SHP77 (cell line): Measurements from ENCODE around the gene NCDN.
"Not testable (repeated sequence)": the region's sequence is repeated elsewhere in the genome, so short reads cannot be mapped to it uniquely, and the experiment has no call there.

Experiments used
- DNase-seq, 2 experiments: peaks; one replicate each; lab custom pipeline; 2025; lab: John Stamatoyannopoulos, UW

The NCDN gene

DNA sequence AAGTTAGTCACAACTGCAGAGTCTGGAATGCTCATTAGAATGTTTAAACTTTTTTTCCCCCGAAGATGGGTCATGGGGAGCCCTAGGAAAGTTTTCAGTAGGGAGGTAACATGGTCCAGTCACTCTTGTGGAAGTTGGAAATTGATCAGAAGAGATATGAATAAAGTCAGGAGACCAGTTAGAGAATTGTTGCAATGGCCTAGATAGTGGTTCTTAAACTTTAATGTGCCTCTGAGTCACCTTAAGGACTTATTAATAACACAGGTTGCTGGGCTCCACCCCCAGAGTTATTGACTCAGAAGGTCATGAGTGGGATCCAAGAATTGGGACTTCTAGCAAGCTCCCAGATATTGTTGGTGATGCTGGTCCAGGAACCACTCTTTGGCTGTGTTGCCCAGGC, 12.3 kb downstream of the NCDN start:
- no peak for DNase-seq

DNA sequence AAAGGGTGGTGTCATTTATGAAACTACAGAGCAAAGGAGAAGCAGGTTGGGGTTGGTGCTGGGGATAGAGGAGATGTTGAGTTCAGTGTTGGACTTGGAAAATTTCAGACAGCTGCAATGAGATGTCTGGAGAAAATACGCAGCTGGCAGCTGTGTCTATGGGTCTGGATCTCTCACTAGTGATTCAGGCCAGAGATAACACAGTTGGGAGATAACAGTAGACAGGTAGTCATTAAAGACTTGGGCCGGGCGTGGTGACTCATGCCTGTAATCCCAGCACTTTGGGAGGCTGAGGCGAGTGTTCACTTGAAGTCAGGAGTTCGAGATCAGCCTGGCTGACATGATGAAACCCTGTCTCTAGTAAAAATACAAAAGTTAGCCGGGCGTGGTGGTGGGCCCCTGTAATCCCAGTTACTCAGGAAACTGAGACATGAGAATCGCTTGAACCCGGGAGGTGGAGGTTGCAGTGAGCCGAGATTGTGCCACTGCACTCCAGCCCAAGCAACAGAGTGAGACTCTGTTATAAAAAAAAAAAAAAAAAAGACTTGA, 13.1 kb downstream of the NCDN start:
- no peak for DNase-seq

DNA sequence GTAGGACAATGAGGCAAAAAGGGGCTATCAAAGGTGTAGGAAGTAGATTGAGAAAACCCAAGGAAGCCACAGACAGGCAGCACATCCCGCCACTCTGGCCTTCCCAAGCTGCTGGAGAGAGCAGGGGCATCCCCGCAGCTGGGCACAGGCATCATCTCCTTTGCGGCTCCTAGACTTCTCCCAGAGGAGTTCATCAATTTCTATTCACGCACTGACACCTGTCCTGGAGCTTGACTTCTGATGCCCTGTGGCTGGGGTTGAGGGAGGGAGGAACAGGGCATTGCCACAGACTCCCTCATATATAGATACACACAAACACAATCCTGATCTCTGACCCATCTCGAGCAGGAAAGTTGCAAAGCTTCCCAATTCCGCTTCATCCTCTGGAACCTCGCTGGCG, 13.7 kb downstream of the NCDN start:
- DNase-seq, result no peak

DNA sequence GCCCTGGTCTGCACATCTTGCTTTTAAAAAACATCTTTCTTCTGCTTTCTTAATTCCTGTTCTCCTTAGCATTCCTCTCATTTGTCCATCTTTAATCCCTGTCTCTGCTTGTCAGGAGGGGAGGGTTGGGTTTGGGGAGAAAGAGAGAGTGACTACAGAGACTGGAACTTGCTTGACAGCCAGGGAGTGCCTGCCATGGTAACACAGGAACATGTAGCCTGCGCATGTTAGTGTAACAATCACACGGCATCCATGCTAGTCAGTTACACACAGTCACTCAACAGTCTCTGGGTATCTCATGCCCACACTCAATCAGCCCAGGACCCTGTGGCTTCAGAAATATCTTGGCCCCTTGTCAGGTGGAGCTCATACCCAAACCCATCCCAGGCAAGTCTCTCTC, 14.7 kb downstream of the NCDN start:
- no peak for DNase-seq

DNA sequence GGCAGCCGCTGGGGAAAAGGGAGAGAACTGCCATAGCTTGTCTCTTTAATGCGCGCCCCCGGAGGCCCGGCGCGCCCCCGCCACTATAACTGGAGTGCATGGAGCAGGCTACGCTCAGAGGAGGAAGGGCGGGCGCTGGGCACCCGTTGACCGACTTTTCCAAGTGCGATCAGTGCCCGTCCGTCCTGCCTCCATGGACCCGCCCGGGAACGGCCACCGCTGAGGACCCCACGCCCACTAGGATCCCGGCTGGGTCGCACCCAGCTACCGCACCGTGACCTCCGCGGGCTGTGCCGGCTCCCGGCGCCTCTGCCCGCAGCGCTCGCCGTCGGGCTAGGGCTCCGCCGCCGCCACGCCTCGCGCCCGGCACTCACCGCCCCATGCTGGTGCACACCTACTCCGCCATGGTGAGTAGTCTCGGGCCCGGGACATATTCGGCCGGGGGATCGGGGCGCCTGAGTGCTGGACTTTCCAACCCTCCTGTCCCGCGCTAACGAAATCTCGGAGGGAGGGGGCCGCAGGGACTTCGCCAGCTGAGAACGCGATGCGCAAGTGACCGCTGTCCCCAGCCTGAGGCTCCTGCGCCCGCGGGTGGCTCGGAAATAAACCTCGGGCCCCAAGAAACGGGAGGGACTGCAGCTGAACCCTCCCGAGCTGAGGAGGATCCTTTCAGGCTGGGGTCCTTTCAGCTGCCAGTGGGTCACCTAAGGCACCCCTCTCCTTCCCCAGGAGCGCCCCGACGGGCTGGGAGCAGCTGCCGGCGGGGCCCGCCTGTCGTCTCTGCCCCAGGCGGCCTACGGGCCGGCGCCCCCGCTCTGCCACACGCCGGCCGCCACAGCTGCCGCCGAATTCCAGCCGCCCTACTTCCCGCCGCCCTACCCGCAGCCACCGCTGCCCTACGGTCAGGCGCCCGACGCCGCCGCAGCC, 15.9 kb downstream of the NCDN start, which contains the start of gene TFAP2E:
Gene TFAP2E, plus strand, starts transcription at position 117 of the 927 bp plus-strand sequence. Its CDS starts 264 bp downstream, at position 381.
- DNase-seq, result no peak

DNA sequence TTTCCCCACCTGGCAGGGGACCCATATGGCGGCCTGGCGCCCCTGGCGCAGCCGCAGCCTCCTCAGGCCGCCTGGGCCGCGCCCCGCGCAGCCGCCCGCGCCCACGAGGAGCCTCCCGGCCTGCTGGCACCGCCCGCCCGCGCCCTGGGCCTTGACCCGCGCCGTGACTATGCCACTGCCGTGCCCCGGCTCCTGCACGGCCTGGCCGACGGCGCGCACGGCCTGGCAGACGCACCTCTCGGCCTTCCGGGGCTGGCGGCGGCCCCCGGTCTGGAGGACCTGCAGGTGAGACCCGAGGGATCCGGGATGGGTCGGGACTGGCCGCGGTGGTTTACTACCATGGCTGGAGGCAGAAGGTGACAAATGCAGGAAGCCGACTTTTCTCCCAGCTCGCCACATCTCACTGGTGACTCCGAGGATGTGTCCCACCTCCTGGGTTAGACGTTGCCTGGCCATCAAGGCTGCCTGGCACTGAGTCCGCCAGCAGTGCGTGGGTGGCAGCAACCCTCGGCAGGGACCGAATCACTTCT, 16.6 kb downstream of the NCDN start:
- no peak for DNase-seq

DNA sequence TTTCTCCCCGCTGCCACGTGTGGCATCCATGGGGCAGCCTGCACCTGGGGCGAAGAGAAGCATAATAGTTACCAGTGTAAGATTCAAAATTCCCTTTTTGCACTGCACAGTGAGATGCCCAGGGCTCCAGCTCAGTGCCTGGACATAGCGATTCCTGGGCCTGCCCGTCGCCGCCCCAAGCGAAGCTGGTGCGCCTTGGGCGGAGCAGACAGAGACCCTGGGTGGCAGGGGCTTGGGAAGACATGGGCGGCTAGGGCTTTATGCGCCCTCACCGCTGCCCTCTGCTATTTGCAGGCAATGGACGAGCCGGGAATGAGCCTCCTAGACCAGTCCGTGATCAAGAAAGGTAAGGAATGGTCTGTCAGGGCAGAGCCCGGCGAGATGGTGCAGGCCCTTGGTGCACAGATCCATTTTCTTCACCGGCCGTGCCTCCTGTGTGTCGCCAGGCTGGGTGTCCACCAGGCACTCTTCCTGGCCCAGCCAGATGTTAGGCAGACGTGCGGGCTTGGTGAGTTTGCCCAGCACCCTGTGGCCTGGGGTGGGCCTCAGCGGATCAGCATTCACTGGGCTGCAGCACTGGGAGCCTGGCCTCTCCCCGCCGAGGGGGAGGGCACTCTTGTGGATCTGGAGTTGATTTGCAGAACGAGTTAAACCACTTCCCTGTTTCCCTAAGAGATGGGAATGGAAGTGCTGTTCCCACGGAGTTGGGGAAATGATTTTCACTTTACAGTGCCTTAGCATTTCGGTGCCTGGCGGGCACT, 17.2 kb downstream of the NCDN start:
- DNase-seq, result no peak

DNA sequence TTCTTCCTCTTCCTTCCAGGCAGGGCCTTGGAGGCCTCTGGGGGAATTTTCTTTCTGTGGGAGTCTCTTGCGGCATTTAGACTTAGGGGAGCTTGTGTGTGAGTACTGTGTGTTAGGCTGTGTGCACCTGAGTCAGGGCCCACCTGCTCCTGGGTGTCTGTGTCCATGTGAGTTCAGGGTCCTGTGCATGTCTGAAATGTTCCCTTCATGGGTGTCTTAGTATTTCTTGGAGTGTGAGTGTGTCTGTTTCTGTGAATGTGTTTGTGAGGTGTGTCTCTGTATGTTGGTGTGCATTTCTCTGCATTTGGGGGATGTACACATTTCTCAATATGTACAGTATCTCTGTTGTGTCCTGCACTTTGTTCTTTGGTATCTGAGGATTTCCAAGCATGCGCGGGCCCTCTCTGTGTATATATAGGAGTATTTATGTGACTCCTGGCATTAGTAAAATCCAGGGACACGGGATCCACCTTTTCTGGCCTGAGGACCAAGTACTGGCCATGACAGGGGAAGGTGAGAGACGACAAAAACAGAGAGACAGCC, 17.9 kb downstream of the NCDN start:
- no peak for DNase-seq

DNA sequence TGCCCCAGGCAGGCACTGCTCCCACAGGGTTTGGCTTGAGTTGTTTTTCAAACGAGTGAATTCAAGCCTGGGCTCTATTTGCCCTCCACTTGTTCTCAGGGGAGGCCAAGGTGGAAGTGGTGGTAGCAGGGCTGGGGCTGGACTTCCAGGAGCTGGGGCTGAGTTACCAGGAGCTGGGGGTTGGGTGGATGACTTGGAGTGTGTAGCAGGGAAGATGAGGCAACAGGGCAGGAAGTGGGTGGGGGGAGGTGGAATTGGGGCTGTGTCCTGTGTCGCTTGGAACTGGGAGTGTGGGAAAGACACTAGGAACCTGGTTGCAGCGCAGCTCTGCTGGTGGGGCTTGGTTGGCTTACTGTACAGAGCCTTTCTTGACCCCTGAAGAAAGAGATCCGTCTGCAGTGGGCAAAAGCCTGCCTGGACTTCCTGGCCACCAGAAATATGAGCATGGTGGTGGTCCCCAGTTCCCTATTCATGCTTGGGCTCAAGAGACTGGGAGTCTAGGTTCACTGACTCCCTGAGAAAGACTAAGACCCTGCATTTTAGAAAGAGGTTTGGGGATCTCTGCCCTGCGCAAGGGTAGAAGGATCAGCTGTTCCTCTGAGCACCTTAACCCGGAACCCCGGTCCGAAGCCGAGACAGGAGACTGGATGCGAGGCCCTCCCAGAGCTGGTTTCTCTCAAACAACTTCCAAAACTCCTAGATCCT, 18.6 kb downstream of the NCDN start:
- no peak for DNase-seq

DNA sequence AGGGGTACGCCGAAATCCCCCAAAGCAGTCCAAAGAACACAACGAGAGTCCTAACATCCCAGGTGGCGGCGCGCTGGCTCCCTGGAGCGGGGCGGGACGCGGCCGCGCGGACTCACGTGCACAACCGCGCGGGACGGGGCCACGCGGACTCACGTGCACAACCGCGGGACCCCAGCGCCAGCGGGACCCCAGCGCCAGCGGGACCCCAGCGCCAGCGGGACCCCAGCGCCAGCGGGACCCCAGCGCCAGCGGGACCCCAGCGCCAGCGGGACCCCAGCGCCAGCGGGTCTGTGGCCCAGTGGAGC, 19.1 kb downstream of the NCDN start:
- not testable (repeated sequence) for DNase-seq

DNA sequence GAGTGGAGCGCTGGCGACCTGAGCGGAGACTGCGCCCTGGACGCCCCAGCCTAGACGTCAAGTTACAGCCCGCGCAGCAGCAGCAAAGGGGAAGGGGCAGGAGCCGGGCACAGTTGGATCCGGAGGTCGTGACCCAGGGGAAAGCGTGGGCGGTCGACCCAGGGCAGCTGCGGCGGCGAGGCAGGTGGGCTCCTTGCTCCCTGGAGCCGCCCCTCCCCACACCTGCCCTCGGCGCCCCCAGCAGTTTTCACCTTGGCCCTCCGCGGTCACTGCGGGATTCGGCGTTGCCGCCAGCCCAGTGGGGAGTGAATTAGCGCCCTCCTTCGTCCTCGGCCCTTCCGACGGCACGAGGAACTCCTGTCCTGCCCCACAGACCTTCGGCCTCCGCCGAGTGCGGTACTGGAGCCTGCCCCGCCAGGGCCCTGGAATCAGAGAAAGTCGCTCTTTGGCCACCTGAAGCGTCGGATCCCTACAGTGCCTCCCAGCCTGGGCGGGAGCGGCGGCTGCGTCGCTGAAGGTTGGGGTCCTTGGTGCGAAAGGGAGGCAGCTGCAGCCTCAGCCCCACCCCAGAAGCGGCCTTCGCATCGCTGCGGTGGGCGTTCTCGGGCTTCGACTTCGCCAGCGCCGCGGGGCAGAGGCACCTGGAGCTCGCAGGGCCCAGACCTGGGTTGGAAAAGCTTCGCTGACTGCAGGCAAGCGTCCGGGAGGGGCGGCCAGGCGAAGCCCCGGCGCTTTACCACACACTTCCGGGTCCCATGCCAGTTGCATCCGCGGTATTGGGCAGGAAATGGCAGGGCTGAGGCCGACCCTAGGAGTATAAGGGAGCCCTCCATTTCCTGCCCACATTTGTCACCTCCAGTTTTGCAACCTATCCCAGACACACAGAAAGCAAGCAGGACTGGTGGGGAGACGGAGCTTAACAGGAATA, 19.7 kb downstream of the NCDN start:
- DNase-seq, result no peak

DNA sequence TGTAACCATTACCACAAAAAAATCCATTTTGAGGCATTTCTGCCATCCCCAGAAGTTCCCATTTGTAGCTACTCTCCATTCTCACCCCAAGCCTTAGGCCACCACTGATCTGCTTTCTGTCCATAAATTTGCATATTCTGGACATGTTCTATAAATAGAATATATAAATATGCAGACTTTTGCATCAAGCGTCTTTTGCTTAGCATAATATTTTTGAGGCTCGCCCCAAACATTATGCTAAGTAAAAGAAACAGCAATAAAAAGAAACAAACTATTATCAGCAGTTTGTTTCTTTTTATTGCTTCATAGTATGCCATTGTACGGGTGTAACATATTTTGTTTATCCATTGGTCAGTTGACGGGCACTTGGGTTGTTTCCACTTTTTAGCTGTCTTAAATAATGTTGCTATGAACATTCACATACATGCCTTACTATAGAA, 23.4 kb downstream of the NCDN start:
- no peak for DNase-seq

DNA sequence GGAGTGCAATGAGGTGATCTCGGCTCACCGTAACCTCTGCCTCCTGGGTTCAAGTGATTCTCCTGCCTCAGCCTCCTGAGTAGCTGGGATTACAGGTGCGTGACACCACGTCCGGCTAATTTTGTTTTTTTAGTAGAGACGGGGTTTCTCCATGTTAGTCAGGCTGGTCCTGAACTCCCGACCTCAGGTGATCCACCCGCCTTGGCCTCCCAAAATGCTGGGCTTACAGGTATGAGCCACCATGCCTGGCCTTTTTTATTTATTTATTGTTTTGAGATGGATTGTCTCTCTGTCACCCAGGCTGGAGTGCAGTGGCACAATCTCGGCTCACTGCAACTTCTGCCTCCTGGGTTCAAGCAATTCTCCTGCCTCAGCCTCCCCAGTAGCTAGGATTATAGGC, 24.0 kb downstream of the NCDN start:
- DNase-seq, result not testable (repeated sequence)

DNA sequence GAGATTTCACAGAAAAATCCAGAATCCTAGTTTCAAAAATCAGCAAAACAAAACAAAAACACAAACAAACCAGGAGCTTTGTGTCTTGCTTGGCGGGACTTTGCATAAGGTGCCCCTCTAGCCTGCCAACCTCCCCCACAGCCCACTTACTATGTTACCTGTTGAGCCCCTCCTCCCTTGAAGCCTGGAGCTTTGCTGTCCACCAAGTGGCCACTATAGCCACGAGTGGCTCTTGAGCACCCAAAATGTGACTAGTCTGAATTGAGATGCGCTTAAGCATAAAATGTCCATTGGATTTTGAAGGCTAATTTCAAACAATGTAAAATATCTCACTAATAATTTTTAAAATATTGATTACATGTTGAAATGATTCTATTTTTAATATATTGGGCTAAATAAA, 27.7 kb downstream of the NCDN start:
- DNase-seq, result no peak

DNA sequence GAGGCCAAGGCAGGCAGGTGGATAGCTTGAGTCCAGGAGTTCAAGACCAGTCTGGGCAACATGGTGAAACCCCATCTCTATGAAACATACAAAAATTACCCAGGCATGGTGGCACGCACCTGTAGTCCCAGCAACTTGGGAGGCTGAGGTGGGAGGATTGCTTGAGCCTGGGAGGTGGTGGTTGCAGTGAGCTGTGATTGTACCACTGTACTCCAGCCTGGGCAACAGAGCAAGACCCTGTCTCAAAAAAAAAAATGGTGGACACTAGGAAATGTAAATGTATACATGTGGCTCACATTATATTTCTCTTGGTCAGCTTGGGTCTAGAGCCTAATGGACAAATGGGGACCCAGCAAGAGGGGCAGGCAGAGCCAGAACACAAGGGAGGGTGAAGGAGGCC, 28.2 kb downstream of the NCDN start:
- DNase-seq, result not testable (repeated sequence)

DNA sequence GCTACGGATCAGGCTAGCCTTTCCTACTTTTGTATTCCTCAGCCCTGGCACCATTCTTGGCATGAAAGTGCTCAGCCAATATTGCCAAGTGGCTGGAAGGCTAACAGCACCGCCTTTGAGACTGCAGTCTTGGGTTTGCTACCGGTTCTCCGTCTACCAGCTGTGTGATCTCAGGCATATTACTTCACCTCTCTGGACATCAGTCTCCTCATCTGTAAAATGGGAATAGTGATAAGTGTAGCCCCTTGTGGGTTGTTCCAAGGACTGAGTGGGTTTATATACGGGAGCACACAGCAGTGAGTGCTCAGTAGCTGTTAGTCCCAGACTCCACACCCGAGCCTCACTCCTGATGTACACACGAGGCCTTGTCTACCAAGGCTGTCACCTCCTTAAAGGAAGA, 29.2 kb downstream of the NCDN start:
- no peak for DNase-seq

DNA sequence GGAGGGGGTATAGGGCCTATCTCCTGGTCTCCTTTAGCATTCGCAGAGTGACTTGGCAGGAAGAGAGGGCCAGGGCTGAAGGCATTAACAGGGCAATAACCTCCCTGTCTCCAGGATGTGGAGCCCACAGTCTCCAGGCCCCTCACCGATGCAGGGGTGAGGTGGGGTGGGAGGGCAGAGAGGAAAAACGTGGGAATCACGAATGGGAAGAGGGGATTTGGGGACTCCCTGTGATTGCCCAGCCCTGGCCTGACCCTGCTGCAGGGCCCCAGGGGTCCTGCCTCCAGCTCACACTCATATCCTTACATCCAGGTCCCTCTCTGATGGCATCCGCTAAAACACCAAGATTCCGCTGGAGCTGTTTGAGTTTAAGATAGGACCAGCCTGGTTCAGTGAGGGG, 30.1 kb downstream of the NCDN start:
- DNase-seq, result no peak

DNA sequence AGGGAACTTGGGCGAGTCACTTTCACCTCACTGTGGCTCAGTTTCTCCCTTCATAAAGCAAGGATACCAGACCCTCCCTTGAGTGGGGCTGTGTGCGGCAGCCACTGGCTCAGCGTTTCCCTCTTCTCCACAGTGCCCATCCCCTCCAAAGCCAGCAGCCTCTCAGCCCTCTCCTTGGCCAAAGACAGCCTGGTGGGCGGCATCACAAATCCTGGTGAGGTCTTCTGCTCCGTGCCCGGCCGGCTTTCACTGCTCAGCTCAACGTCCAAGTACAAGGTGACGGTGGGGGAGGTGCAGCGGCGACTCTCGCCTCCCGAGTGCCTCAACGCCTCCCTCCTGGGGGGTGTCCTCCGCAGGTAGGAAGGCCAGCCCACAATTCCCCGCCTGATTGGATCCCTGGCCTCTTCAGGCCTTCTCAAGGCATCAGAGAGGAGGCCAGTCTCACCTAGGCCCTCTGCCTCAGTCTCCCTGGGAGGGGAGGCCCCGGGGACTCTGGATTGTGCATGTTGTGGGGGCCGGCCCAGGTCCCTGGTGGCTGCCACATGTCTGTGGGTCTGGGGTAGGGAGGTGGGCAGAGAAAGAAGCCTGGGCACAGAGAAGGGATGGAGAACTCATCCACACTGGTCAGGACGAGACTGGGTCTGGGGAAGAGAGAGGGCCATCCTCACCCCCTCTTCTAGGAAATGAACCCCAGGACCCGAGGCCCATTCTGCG, 30.8 kb downstream of the NCDN start:
- no peak for DNase-seq

DNA sequence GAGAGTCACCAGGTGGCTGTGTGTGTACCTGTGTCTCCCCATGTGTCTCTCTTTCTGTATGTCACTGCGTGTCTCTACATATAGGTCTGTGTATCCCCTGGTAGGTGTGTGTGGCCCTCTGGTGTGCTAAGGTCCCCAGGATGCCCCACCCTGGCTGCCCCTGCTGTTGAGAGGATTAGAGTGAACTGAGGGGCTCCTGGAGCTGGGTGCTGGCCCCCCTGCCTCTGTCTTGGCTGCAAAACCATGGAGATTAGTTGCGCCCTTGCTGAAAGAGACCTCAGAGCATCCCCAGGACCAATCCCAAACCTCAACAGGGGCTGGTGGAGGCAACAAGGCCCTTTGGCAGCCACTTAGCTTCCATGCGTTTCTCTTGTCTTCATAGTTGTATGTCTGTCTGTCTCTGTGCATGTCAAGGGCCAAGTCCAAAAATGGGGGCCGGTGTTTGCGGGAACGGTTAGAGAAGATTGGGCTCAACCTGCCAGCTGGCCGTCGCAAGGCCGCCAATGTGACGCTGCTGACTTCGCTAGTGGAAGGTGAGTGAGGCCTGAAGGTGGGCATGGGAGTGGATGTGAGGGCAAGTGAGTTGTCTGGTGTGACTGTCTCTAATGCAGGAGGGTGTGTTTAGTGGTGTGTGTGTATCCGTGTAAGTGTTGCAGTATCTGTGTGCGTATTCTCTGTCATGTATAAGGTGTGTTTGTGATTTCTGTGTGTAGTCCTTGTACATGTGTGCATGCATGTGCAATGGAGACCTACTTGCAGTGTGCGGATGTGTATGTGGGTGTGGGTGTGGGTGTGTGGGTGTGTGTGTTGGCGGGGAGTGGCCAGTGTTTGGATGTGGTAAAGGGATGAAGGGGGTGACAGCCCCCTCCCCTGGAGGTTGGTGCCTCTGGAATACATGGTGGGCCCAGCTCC, 32.2 kb downstream of the NCDN start:
- DNase-seq, result no peak
